GM12864 (cell line): Measurements from ENCODE around the gene RBFOX1.

ENCODE experiments used
- DNase-seq: peaks from one replicate; pipeline ENCODE4 v3.0.0-alpha.2; 2011; ENCODE audit warnings: low read depth
- H3K4me3 ChIP-seq: 2 replicates; pipeline ENCODE4 v1.5.1; 2011; ENCODE audit warnings: mild to moderate bottlenecking, low read depth, low read length, control low read depth
- TF ChIP-seq, protein P1 (sequence below): IDR thresholded peaks from 2 replicates; pipeline ENCODE4 v1.5.1; 2011; ENCODE audit warnings: low read depth, mild to moderate bottlenecking, moderate library complexity, low read length, control low read depth, inconsistent platforms; ENCODE audit errors: missing control alignments

Gene RBFOX1

GRCh38 chr16:7317982-7318381 lies 14.7 kb upstream of the RBFOX1 start:
- H3K4me3 ChIP-seq: no peak overlapping the region
- no peak for DNase-seq
- TF ChIP-seq, protein P1, sequence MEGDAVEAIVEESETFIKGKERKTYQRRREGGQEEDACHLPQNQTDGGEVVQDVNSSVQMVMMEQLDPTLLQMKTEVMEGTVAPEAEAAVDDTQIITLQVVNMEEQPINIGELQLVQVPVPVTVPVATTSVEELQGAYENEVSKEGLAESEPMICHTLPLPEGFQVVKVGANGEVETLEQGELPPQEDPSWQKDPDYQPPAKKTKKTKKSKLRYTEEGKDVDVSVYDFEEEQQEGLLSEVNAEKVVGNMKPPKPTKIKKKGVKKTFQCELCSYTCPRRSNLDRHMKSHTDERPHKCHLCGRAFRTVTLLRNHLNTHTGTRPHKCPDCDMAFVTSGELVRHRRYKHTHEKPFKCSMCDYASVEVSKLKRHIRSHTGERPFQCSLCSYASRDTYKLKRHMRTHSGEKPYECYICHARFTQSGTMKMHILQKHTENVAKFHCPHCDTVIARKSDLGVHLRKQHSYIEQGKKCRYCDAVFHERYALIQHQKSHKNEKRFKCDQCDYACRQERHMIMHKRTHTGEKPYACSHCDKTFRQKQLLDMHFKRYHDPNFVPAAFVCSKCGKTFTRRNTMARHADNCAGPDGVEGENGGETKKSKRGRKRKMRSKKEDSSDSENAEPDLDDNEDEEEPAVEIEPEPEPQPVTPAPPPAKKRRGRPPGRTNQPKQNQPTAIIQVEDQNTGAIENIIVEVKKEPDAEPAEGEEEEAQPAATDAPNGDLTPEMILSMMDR: no peak

DNA sequence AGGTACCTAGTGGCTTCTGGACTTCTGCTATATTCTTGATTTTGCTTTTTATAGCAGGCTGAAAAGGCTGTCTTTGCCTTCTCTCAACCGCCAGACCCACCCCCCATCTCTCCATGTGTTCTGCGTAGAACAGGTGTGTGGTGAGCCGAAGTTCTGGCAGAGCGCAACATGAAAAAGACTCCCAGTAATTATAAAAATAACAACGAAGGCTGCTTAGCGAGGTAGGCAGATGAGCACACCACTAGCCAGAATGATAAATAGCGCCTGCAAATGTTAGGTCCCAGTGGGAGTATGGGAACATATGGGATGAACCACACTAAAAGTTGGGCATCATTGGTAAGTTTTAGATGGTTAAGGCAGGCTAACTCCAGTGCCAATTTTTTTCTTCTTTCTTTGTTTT lies 14.0 kb upstream of the RBFOX1 start:
- H3K4me3 ChIP-seq: no peak overlapping the region
- TF ChIP-seq, protein P1: no peak
- no peak for DNase-seq

GRCh38 chr16:7319514-7319913 lies 13.1 kb upstream of the RBFOX1 start:
- no peak for DNase-seq
- TF ChIP-seq, protein P1: no peak
- H3K4me3 ChIP-seq: no peak overlapping the region

DNA sequence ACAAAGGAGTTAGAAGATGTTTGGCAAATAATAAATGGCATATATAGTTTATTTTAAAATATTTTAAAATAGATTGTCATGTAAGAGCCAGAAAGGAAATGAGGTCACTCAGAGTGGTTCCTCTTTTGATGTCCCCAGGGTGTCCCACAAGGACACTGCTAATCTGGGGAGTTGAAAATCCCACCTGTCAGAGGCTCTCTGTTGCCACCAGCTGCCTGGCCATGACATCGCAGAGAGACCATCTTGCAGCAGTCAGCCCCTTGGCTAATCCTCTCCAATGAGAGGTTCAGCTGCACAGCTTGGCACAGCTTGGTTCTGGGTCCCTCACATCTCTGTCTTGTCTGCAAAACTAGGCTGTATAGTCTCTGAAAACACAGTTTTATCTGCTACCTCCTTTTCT lies 11.0 kb upstream of the RBFOX1 start:
- no peak for DNase-seq
- TF ChIP-seq, protein P1: no peak
- no peak overlapping the region for H3K4me3 ChIP-seq

- TF ChIP-seq, protein P1: no peak
- no peak for DNase-seq
- H3K4me3 ChIP-seq: no peak overlapping the region
Observed at GRCh38 chr16:7324321-7324720, 8.3 kb upstream of the RBFOX1 start.

DNA sequence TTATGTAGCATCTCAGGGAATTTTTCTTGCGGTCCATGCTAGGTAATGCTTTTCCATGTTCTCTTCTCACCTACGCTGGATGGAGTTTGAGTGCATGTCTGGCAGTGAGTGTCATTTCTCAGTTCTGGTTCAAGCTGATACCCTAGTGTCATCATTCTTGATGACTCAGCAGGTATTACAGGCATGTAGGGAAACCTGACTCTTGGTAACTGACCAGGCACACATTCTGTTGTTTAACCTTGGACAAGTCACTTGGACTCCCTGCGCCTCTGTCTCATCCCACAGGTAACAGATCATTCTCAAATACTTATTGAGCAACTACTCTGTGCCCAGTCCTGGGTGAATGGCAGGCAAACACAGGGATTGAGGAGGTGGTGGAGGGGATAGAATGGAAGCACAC lies 6.8 kb upstream of the RBFOX1 start:
- DNase-seq: no peak
- TF ChIP-seq, protein P1: no peak
- no peak overlapping the region for H3K4me3 ChIP-seq

DNA sequence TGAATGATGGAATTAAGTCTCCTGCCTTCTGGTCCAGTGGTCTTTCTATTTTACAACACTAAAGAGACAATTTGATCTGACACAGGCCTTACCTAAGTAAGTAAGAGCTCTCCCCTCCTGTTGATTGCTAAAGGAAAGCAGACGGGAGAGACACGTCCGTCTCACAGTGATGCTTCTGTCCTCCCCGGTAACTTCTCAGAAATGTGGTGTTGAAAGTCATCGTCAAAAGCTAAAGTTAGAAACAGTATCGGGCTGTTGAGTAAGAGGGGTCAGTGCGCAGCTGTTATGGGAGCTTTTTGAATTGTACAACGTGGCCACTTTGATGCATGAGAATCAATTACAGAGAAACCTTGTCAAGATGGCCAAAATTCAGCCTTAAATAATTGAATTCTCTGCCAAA lies 1.9 kb upstream of the RBFOX1 start:
- DNase-seq: no peak
- TF ChIP-seq, protein P1: no peak
- no peak overlapping the region for H3K4me3 ChIP-seq
